ENCODE measurements around the gene CCL7. TPM values are rescaled to one million over a fixed set of nuclear protein-coding genes. Genes with fewer than 3 reads are reported as not detected.
A peak's percentile ranks its signal among the peaks of the same experiment; 100 is the strongest.

The CCL7 gene
- total and polyA plus RNA-seq, 2 of the 4 experiments (the other 2 are of a cell fraction) = 0.18 to 0.58 TPM

GRCh38 chr17:34314279-34314678, 44.3 kb downstream of the CCL7 start:
- H3K9me1 ChIP-seq (ENCODE audit: insufficient read depth, low read length) = no peaks in the 10 kb centered on the region
- no peak overlapping the region for H3K9ac ChIP-seq (ENCODE audit: low read depth, low read length)
- BruUV-seq (replicated peaks) = no TSS peak
- H2AFZ ChIP-seq (replicated peaks; ENCODE audit: low read length, poor library complexity) = no peak overlapping the region
- no peak overlapping the region for H3K14ac ChIP-seq (replicated peaks; ENCODE audit: low read depth, low read length)
- peak overlapping the region; percentile 16; the same call in 1 of the 2 replicates for H4K91ac ChIP-seq (ENCODE audit: insufficient read depth, low read depth, low read length)
- TF ChIP-seq MAFK (IDR thresholded peaks at IDR 0.05; ENCODE audit: low read depth, low read length) = no peak
- no peak for TF ChIP-seq RAD21 (IDR thresholded peaks at IDR 0.05; ENCODE audit: low read length)
- no peak for TF ChIP-seq SMC3 (IDR thresholded peaks at IDR 0.05; ENCODE audit: low read depth, low read length)
- no peak for TF ChIP-seq CHD1 (IDR thresholded peaks at IDR 0.05; ENCODE audit: low read depth, low read length)
- TF ChIP-seq CEBPB (IDR thresholded peaks at IDR 0.05; ENCODE audit: low read depth, low read length) = peak; percentile 81
- TF ChIP-seq NFE2L2 (IDR thresholded peaks at IDR 0.05; ENCODE audit: low read depth, low read length) = no peak
- H4K5ac ChIP-seq (ENCODE audit: low read depth, low read length) = peak overlapping the region; percentile 77
- H2BK5ac ChIP-seq (ENCODE audit: low read depth, low read length, poor library complexity, severe bottlenecking) = peak overlapping the region; percentile 37
- H3K27me3 ChIP-seq (ENCODE audit: control insufficient read depth, insufficient read depth, low read length) = no peaks in the 10 kb centered on the region
- H3K79me1 ChIP-seq (ENCODE audit: low read depth in 1 of 2, low read length in 2 of 2) = no peaks in the 10 kb centered on the region
- dilution Hi-C loops (cut with HindIII; ENCODE audit: low sequenced_read_pairs, unreplicated experiment) = no loop called here
- peak overlapping the region; percentile 21; the same call in 1 of the 2 replicates for H3K4ac ChIP-seq (ENCODE audit: low read depth, low read length)
- peak overlapping the region; percentile 36; the same call in 1 of the 2 replicates for H2BK20ac ChIP-seq (ENCODE audit: low read depth, low read length)
- H4K20me1 ChIP-seq (ENCODE audit: insufficient read depth, low read length) = no peaks in the 10 kb centered on the region
- no peak overlapping the region for H2BK15ac ChIP-seq (ENCODE audit: low read depth, low read length)
- no peak overlapping the region for H3K4me3 ChIP-seq (ENCODE audit: insufficient read depth, low read depth, low read length)
- H3K18ac ChIP-seq (ENCODE audit: low read depth, low read length) = peak overlapping the region; percentile 81; the same call in 1 of the 2 replicates
- H3K9me3 ChIP-seq (ENCODE audit: control insufficient read depth, insufficient read depth, low read length) = no peaks in the 10 kb centered on the region
- peak; percentile 65 for ATAC-seq (ENCODE audit: low read depth)
- intact Hi-C loops (cut with micrococcal nuclease) = loop anchor here (2.0 to 5.0 kb wide), 2 partner anchors 38 to 47 kb away; no protein-coding TSS in a partner anchor
- peak overlapping the region; percentile 70 for H3K4me2 ChIP-seq (ENCODE audit: low read depth, low read length)
- in situ Hi-C loops (cut with MboI; ENCODE audit: low sequenced_read_pairs) = no loop called here
- peaks cover 9% of the 10 kb centered on the region; the same call in 1 of the 2 replicates for H3K4me1 ChIP-seq (ENCODE audit: control insufficient read depth, insufficient read depth, low read length)
- H2BK120ac ChIP-seq (ENCODE audit: low read depth, low read length) = peak overlapping the region; percentile 25; the same call in 1 of the 2 replicates
- 75% methylated on average over 2 of the region's 4 CpGs; no CpG with 5 or more reads in 1 of the 2 experiments for WGBS, 2 experiments (ENCODE audit: extremely low coverage in 2 of 2, insufficient read length in 1 of 2)
- no peak overlapping the region for H2AK5ac ChIP-seq (ENCODE audit: low read depth, low read length)
- H3K27ac ChIP-seq (ENCODE audit: insufficient read depth, low read length) = peak overlapping the region; percentile 66; the same call in 1 of the 2 replicates
- ChIA-PET CTCF (no interaction called here), POLR2A (ENCODE audit: unreplicated experiment) (no interaction called here)
- no peak overlapping the region for H3K23ac ChIP-seq (ENCODE audit: low read depth, low read length)
- no peak overlapping the region for H3K56ac ChIP-seq (ENCODE audit: extremely low read depth, insufficient read depth, low read length)
- no peaks in the 10 kb centered on the region for H3K36me3 ChIP-seq (ENCODE audit: control insufficient read depth, insufficient read depth, low read length)
- DNase-seq = peak; percentile 52
- H2AK9ac ChIP-seq (replicated peaks; ENCODE audit: low read depth, low read length, poor library complexity) = no peak overlapping the region
- peak overlapping the region in 1 of 2 experiments; percentile 17; a peak in 1 of 4 replicates for H4K8ac ChIP-seq (ENCODE audit: low read depth in 2 of 2, low read length in 2 of 2)
